A549 (cell line): Measurements from ENCODE around the gene CEP126. TPM values are rescaled to one million over a fixed set of nuclear protein-coding genes. Genes with fewer than 3 reads are reported as not detected.

Source experiments
- ATAC-seq, 2 experiments: fragments of 200-7000 bp in 1 of 2; fragments of >200 bp in 1 of 2; cut with Nextera tagmentation in 1 of 2; cut with Tn5 transposase in 1 of 2; 3 replicates each; pipeline versions ENCODE4 v1.8.0 to v1.9.1; 2018 to 2020; ENCODE audit warnings: mild to moderate bottlenecking in 1 of 2, moderate library complexity in 1 of 2
- CTCF ChIA-PET: fragments of 300-600 bp; sonication (Branson Sonifier 250); formaldehyde crosslinking; extraction: SDS; loops from one replicate; lab custom pipeline; 2021; ENCODE audit warnings: antibody characterized with exemption, inconsistent platforms; lab: Yijun Ruan, JAX
- POLR2A ChIA-PET: fragments of 350-600 bp; formaldehyde crosslinking; extraction: SDS; loops from one replicate; lab custom pipeline; 2021; ENCODE audit warnings: antibody characterized with exemption, inconsistent platforms; lab: Yijun Ruan, JAX
- DNase-seq, 2 experiments: peaks; one replicate each; pipeline versions ENCODE4 v3.0.0 to v3.0.0-alpha.2; 2011 to 2016; ENCODE audit warnings: low read depth in 1 of 2, low spot score in 1 of 2
- FAIRE-seq: peaks from 2 replicates; lab custom pipeline; 2011; peaks lifted over from hg19 to GRCh38; lab: Jason Lieb, UNC
- H3K27ac ChIP-seq, 2 experiments: fragments of >200 bp; sonication (Bioruptor Twin); formaldehyde crosslinking; 3 replicates each; pipeline ENCODE4 v1.5.1; 2016 to 2017
- H3K4me1 ChIP-seq: fragments of >200 bp; sonication (Bioruptor Twin); formaldehyde crosslinking; 3 replicates; pipeline ENCODE4 v1.6.1; 2016
- H3K4me2 ChIP-seq: fragments of >200 bp; sonication (Bioruptor Twin); formaldehyde crosslinking; 3 replicates; pipeline ENCODE4 v1.6.1; 2016
- H3K4me3 ChIP-seq: fragments of >200 bp; sonication (Bioruptor Twin); formaldehyde crosslinking; 3 replicates; pipeline ENCODE4 v1.5.1; 2016
- H3K9me3 ChIP-seq: fragments of >200 bp; sonication (Bioruptor Twin); formaldehyde crosslinking; 3 replicates; pipeline ENCODE4 v1.6.1; 2016
- BHLHE40 ChIP-seq: IDR thresholded peaks from 2 replicates; pipeline ENCODE4 v1.6.1; 2012; ENCODE audit warnings: low read depth, low read length, inconsistent platforms
- EHMT2 ChIP-seq: fragments of 200-600 bp; sonication (generic); IDR thresholded peaks from 2 replicates; pipeline ENCODE4 v1.6.1; 2016; ENCODE audit warnings: antibody characterized with exemption, low read depth, mild to moderate bottlenecking, moderate library complexity
- HDAC2 ChIP-seq: fragments of 200-600 bp; sonication (generic); IDR thresholded peaks from 2 replicates; pipeline ENCODE4 v1.6.1; 2016
- HOXB13 ChIP-seq: fragments of 250-450 bp; sonication (Bioruptor Pico); IDR thresholded peaks from 2 replicates; pipeline ENCODE4 v1.5.0; 2020; ENCODE audit warnings: low read depth, mild to moderate bottlenecking, moderate library complexity
- MAFK ChIP-seq: fragments of 450-650 bp; IDR thresholded peaks from 2 replicates; pipeline ENCODE4 v1.6.1; 2014; ENCODE audit not compliant: partially characterized antibody
- PHF8 ChIP-seq: fragments of 200-600 bp; sonication (generic); IDR thresholded peaks from 2 replicates; pipeline ENCODE4 v1.6.1; 2016; ENCODE audit warnings: low read depth, mild to moderate bottlenecking, antibody characterized with exemption, moderate library complexity, borderline replicate concordance
- POLR2AphosphoS2 ChIP-seq: conservative IDR thresholded peaks from 2 replicates; pipeline ENCODE4 v1.6.1; 2012; ENCODE audit warnings: low read length, improper control_type of control experiment, inconsistent platforms
- RARB ChIP-seq: fragments of 250-450 bp; sonication (Bioruptor Pico); IDR thresholded peaks from 2 replicates; pipeline ENCODE4 v1.8.0; 2021; ENCODE audit warnings: mild to moderate bottlenecking, moderate library complexity
- RCOR1 ChIP-seq: fragments of 150-350 bp; IDR thresholded peaks from 2 replicates; pipeline ENCODE4 v1.6.1; 2014; ENCODE audit warnings: antibody characterized with exemption, low read length, low read depth
- SREBF2 ChIP-seq: fragments of 450-650 bp; IDR thresholded peaks from 2 replicates; pipeline ENCODE4 v1.6.1; 2014; ENCODE audit warnings: mild to moderate bottlenecking, moderate library complexity
- TP53 ChIP-seq: fragments of 250-450 bp; sonication (Bioruptor Pico); IDR thresholded peaks from 2 replicates; pipeline ENCODE4 v1.5.0; 2021; ENCODE audit warnings: mild to moderate bottlenecking, moderate library complexity
- ZNF302 ChIP-seq: fragments of 250-450 bp; sonication (Bioruptor Pico); IDR thresholded peaks from 2 replicates; pipeline ENCODE4 v1.9.0; 2021; ENCODE audit warnings: inconsistent platforms, mild to moderate bottlenecking, moderate library complexity
- WGBS: methylation state at CpG from one replicate; pipeline ENCODE4 v1.1.6; 2017; ENCODE audit errors: missing lambda C conversion rate; 5-methylcytosine and 5-hydroxymethylcytosine counted together
- polyA plus RNA-seq, 4 experiments: library from polyadenylated mRNA; depleted of rRNA in 3 of 4; stranded (reverse); fragments of >200 nt; fragmentation: RNase III in 1 of 4; extraction: RNeasy Plus Mini Kit Qiagen cat#74134 plus additional on column Dnase treatment in 1 of 4; gene quantifications; 2 replicates in 3 of 4; 3 replicates in 1 of 4; pipeline ENCODE4 v1.2.3, GENCODE V29; 2011 to 2017
- TF ChIP-seq, protein P1 (sequence below): fragments of >200 bp; sonication (Bioruptor Twin); formaldehyde crosslinking; IDR thresholded peaks from 2 replicates; pipeline ENCODE4 v1.6.1; 2016
- TF ChIP-seq, protein P2 (sequence below): IDR thresholded peaks from 2 replicates; pipeline ENCODE4 v1.6.1; 2012
- TF ChIP-seq, protein P3 (sequence below): fragments of 150-350 bp; IDR thresholded peaks from 2 replicates; pipeline ENCODE4 v1.6.1; 2014; ENCODE audit warnings: low read depth, mild to moderate bottlenecking, low read length
- TF ChIP-seq, protein P4 (sequence below): fragments of 250-450 bp; sonication (Bioruptor Pico); IDR thresholded peaks from 2 replicates; pipeline ENCODE4 v1.5.0; 2021; ENCODE audit warnings: mild to moderate bottlenecking, moderate library complexity, borderline replicate concordance
- TF ChIP-seq, protein P5 (sequence below): IDR thresholded peaks from 2 replicates; pipeline ENCODE4 v1.6.1; 2012; ENCODE audit warnings: low read depth, borderline replicate concordance
- TF ChIP-seq, protein P6 (sequence below): fragments of 200-600 bp; sonication (generic); IDR thresholded peaks from 2 replicates; pipeline ENCODE4 v1.6.1; 2016; ENCODE audit warnings: antibody characterized with exemption, mild to moderate bottlenecking, moderate library complexity

The CEP126 gene
- polyA plus RNA-seq, 2 of the 4 experiments (the other 2 are of a cell fraction), result 2.6 to 8.7 TPM

GRCh38 chr11:101872171-101872882 lies 42.5 kb upstream of the CEP126 start:
- no peak for DNase-seq
- CTCF ChIA-PET, result interaction anchor here (1.1 to 1.4 kb wide), 2 partner anchors 11 to 23 kb away, joined by 3 to 6 read pairs; no protein-coding TSS in a partner anchor
- TF ChIP-seq HDAC2 (no peak), TP53 (CRISPR knock-in tag) (no peak), POLR2AphosphoS2 (no peak), RCOR1 (no peak), BHLHE40 (no peak), SREBF2 (no peak), PHF8 (no peak), HOXB13 (no peak), RARB (no peak), EHMT2 (no peak), ZNF302 (CRISPR knock-in tag) (no peak), MAFK (no peak)
- TF ChIP-seq, protein P1, sequence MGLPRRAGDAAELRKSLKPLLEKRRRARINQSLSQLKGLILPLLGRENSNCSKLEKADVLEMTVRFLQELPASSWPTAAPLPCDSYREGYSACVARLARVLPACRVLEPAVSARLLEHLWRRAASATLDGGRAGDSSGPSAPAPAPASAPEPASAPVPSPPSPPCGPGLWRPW, result no peak
- TF ChIP-seq, protein P2, sequence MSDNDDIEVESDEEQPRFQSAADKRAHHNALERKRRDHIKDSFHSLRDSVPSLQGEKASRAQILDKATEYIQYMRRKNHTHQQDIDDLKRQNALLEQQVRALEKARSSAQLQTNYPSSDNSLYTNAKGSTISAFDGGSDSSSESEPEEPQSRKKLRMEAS, result no peak
- TF ChIP-seq, protein P3, sequence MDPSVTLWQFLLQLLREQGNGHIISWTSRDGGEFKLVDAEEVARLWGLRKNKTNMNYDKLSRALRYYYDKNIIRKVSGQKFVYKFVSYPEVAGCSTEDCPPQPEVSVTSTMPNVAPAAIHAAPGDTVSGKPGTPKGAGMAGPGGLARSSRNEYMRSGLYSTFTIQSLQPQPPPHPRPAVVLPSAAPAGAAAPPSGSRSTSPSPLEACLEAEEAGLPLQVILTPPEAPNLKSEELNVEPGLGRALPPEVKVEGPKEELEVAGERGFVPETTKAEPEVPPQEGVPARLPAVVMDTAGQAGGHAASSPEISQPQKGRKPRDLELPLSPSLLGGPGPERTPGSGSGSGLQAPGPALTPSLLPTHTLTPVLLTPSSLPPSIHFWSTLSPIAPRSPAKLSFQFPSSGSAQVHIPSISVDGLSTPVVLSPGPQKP, result no peak
- TF ChIP-seq, protein P4, sequence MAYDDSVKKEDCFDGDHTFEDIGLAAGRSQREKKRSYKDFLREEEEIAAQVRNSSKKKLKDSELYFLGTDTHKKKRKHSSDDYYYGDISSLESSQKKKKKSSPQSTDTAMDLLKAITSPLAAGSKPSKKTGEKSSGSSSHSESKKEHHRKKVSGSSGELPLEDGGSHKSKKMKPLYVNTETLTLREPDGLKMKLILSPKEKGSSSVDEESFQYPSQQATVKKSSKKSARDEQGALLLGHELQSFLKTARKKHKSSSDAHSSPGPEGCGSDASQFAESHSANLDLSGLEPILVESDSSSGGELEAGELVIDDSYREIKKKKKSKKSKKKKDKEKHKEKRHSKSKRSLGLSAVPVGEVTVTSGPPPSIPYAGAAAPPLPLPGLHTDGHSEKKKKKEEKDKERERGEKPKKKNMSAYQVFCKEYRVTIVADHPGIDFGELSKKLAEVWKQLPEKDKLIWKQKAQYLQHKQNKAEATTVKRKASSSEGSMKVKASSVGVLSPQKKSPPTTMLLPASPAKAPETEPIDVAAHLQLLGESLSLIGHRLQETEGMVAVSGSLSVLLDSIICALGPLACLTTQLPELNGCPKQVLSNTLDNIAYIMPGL, result no peak
- TF ChIP-seq, protein P5, sequence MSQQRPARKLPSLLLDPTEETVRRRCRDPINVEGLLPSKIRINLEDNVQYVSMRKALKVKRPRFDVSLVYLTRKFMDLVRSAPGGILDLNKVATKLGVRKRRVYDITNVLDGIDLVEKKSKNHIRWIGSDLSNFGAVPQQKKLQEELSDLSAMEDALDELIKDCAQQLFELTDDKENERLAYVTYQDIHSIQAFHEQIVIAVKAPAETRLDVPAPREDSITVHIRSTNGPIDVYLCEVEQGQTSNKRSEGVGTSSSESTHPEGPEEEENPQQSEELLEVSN, result no peak
- TF ChIP-seq, protein P6, sequence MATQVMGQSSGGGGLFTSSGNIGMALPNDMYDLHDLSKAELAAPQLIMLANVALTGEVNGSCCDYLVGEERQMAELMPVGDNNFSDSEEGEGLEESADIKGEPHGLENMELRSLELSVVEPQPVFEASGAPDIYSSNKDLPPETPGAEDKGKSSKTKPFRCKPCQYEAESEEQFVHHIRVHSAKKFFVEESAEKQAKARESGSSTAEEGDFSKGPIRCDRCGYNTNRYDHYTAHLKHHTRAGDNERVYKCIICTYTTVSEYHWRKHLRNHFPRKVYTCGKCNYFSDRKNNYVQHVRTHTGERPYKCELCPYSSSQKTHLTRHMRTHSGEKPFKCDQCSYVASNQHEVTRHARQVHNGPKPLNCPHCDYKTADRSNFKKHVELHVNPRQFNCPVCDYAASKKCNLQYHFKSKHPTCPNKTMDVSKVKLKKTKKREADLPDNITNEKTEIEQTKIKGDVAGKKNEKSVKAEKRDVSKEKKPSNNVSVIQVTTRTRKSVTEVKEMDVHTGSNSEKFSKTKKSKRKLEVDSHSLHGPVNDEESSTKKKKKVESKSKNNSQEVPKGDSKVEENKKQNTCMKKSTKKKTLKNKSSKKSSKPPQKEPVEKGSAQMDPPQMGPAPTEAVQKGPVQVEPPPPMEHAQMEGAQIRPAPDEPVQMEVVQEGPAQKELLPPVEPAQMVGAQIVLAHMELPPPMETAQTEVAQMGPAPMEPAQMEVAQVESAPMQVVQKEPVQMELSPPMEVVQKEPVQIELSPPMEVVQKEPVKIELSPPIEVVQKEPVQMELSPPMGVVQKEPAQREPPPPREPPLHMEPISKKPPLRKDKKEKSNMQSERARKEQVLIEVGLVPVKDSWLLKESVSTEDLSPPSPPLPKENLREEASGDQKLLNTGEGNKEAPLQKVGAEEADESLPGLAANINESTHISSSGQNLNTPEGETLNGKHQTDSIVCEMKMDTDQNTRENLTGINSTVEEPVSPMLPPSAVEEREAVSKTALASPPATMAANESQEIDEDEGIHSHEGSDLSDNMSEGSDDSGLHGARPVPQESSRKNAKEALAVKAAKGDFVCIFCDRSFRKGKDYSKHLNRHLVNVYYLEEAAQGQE, result no peak
- Histone ChIP-seq H3K27ac (peak overlapping the region; percentile 32 to 54; a peak in 5 of 6 replicates), H3K4me1 (peaks cover 36% of the 10 kb centered on the region), H3K4me2 (no peak overlapping the region), H3K4me3 (no peak overlapping the region), H3K9me3 (no peaks in the 10 kb centered on the region)
- no peak for ATAC-seq
- no peak for FAIRE-seq
- 92% methylated on average over 6 of the region's 6 CpGs for WGBS
- POLR2A ChIA-PET, result no interaction called here
